ENCODE results near the gene NPSR1. TPM values are rescaled to one million over a fixed set of nuclear protein-coding genes. Genes with fewer than 3 reads are reported as not detected.

NPSR1 gene
- total RNA-seq: 0.99 TPM

GRCh38 chr7:34657632-34658268 is at the start of gene NPSR1:
TSS of gene NPSR1 (plus strand) at chr7:34658218. CDS start at chr7:34658413, 195 bp downstream.

Measured in camera-type eye (tissue), 1 donor.